ENCODE data around the gene CCDC102A.
"Not testable (repeated sequence)": the region's sequence is repeated elsewhere in the genome, so short reads cannot be mapped to it uniquely, and the experiment has no call there.

The CCDC102A gene

DNA sequence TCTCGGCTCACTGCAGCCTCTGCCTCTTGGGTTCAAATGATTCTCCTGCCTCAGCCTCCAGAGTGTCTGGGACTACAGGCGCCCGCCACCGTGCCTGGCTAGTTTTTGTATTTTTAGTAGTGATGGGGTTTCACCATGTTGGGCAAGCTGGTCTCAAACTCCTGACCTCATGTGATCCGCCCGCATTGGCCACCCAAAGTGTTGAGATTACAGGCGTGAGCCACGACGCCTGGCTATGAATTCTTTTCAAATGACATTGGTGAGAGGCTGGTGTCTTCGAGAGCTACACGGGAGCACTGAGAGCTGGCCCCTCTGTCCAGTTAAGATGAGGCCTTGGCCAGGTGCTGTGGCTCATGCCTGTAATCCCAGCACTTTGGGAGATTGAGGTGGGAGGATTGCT is 36.4 kb downstream of the CCDC102A start:
- not testable (repeated sequence) for FAIRE-seq

DNA sequence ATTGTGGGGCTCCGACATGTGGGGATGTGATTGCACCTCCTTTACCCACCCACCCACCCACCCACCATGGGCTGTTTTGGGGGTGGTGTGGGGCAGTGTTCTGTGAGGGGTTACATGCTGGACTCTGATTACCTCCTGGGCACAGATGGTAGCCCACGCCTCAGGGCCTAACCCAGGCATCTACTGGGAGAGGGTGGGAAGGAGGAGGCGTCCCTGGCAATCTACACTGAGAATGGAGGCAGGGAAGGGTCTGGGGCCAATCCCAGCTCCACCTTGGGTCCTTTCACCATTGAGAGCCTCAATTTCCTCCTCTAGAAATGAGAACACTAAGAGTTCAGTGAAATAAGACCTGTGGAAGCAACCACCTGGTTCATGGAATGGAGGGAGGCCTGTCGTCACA is 38.3 kb downstream of the CCDC102A start:
- no peak for FAIRE-seq

DNA sequence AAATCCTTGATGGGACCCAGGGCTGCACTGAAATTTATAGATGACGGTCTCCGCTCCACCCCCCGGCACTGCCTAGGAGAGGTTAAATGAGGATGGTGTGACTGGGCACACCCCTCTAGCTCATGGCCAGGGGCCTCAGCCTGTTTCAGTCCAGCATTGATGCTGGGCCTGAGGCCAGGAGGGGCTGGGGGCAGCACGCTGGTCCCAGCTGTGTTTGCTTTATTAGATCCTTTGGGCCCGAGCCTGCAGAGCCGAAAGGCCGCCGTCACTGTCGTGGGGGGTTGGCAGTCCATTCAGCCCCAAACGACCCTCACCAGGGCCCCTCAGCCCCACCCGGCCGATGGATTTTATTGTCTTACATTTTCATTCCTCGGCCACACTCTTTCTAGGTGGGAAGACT is 39.2 kb downstream of the CCDC102A start:
- FAIRE-seq, result no peak

DNA sequence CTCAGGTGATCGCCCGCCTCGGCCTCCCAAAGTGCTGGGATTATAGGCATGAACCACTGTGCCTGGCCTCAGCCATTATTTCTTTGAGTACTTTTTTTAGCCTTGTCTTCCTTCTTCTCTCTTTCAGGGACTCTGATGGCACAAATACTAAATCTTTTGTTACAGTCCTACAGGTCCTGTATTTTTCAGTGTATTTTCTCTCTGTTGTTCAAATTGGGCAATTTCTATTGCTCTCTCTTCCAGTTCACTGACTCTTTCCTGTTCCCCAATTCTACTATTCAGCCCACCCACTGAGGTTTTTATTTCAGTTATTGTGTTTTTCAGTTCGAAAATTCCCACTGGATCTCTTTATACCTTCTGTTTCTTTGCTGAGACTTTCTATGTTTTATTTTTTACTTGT is 42.6 kb downstream of the CCDC102A start:
- no peak for FAIRE-seq

DNA sequence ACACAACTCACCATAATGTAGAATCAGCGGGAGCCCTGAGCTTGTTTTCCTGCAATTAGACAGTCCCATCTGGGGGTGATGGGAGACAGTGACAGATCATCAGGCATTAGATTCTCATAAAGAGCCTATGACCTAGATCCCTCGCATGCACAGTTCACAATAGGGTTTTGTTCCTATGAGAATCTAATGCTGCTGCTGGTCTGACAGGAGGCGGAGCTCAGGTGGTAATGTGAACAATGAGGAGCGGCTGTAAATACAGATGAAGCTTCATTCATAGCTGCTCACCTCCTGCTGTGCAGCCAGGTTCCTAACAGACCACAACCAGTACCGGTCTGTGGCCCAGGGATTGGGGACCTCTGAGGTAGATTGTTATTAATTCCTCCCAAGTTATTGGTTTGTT is 47.1 kb downstream of the CCDC102A start:
- FAIRE-seq, result no peak

DNA sequence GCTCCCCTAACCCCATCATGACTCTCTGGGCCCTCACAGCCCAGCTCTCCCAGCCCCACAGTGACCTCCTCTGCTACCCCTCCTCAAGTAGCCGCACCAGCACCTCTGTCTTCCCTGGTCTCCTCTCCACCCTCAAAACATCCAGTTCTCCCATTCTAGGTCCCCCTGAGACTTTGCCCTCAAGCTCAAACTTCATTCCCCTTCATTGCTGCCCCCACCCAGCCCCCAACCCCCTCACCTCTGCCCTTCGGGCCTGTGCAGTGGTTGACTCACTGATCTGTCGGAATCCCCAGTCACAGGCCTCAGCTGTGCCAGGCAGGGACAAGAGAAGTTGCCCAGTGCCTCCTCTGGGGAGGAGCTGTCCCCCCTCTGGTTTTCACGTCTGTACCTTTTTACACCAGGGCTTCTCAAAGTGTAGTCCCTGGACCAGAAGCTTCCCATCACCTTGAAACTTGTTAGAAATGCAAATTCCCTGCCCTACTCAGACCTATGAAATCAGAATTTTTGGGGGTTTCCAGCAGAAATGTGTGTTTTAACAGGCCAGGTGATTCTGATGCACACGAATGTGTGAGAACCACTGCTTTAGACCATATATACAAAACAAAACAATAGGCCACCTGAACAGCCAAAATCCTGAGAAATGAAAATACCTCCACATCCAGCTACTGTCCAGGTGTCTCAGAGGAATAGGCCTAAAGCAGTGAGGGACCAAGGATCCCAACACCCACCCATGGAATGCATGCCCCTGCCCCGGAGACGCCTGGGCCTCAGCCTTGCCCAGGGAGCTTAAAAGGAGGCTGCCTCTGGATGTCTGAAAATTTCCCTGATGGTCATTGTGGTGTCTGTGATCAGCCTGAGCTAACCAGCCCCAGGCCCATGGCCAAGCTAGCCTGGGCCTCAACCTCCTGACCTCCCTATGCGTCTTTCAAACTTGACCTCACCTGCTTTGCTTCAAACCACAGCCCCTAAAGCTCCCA is 49.2 kb downstream of the CCDC102A start:
- FAIRE-seq, result no peak

DNA sequence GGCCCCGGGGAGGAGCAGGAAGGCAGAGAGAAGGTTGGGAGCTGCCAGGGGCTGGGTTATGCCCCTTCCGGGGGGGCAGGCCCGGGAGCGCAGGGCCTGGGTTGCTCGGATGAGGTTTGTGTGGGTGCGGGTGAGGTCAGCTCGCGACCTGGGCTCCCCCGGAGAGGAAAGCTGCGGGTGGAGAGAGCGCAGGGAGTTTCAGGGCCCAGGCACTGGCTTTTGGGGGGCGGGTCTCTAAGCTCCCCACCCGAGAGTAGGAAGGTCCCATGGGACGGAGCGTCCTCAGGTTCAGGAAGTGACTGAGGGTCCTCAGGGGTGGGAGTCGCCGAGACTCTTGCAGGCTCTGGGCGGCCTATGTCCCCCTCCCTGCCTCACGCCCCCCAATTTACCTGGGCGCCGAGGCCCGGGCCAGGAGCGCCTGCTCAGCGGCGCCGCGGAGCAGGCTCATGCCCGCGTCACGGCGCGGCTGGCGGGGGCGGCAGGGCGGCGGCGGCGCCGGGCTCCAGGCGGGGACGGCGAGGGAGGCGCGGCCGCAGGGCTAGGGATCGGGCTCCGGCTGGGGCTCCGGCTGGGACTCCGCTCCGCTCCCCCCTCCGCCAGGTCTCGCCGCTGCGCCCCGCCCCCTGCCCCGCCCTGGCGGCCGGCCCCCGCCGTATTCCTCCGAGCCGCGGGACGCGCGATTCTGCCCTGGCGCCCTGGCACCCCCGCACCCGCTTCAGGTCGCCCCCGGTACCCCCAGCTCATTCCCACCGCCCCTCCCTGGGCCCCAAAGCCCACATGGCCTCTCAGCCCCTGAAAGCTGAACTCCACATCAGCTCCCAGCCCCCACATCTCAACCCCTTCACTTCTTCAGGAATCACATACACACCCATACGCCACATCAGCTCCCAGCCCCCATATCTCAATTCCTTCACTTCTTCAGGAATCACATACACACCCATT is 50.2 kb downstream of the CCDC102A start, which contains the start of gene DOK4:
Gene DOK4 (minus strand): TSS at position 578 of the 942 bp plus-strand sequence. CDS start 6,986 bp downstream, outside the sequence.
- FAIRE-seq, result no peak

DNA sequence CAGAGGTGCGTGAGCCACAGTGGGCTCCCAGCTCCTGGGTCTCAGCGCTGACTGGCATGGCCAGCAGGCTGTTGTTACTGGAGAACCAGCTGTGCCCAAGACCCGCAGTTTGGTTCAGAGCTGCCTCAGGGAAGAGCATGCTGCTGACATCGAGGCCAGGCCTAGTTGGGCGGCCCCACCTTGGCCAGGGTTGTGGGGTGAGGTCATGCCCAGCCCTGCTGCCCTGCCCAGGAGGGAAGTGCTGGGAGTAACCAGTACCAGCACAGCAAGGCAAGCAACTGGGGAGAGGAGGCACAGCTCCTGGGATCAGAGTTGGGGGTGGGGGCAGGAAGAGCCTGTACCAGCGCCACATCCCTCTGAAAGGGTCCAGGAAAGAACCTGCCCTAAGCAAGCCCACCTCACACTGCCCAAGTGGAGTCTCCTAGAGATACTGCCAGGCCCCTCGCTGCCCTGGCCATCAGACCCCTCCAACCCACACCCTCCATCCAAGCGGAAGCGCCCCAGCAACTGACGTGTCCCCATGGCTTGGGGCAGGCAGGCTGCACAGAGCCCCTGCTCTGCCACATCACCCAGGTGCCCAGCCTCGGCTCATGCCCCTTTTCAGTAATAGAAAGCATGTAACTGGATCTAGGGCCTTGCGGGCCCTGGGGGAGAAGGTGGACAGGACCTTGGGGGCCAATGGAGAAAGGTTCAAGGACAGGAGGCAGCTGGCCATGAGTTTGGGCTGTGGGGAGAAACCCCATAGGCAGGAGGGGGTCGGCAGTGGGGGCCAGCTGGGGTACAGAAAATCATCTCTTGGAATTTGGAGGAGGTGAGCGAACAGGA is 51.1 kb downstream of the CCDC102A start:
- no peak for FAIRE-seq

DNA sequence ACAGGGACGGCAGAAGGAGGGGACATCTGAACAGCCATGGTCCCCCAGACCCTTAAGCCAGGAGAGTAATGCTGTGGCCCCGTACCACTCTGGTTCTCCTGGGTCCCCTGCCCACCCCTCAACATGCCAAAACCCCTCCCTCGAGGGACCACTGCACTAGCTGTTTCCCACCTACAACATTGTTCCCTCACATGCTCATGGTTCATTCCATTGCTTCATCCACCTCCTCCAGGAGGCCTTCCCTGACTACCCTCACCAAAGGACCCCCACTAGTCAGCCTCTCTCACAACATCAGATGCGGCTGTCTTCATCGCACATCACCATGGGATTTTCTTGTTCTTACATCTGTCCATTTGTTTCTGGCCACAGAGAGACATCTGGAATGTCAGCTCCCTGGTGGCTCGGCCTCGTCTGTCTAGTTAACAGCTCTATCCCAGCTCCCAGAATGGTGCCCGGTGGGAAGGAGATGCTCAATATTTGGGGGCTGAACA is 51.8 kb downstream of the CCDC102A start:
- no peak for FAIRE-seq

DNA sequence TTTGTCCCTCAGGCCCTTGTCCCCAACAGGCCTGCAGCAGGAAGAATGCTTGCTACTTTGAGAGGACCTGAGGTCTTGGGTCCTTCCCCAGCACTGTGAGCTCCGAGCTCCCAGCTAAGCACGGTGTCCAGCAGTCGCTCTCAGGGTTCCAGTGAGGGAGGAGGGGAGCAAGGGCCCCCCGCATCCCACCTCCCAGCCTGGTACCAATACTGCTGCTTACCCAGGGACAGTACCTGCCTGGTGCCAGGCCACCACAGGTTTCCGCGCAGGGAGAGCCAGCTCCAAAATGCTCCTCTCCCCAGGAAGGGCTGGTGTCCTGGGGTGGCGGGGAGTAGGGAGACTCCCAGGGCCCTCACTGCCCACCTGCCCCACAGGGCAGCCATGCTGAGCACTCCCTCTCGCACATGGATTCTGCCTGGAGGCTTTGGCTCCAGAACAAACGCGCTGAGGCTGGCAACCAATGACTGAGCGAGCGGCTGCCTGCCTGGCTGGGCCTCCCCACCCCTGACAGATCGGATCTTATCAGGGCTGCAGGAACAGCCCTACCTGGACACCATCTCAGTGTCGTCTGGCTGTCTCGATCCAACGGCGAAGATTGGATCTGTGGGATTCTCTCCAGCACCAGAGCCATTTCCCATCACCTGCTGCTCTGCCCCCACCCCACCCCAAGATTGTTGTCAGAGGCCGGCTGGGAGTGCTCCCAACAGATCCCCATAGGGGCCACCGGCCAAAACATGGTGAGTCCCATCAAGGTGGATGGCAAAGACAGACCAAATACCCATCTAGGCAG is 52.5 kb downstream of the CCDC102A start:
- no peak for FAIRE-seq

DNA sequence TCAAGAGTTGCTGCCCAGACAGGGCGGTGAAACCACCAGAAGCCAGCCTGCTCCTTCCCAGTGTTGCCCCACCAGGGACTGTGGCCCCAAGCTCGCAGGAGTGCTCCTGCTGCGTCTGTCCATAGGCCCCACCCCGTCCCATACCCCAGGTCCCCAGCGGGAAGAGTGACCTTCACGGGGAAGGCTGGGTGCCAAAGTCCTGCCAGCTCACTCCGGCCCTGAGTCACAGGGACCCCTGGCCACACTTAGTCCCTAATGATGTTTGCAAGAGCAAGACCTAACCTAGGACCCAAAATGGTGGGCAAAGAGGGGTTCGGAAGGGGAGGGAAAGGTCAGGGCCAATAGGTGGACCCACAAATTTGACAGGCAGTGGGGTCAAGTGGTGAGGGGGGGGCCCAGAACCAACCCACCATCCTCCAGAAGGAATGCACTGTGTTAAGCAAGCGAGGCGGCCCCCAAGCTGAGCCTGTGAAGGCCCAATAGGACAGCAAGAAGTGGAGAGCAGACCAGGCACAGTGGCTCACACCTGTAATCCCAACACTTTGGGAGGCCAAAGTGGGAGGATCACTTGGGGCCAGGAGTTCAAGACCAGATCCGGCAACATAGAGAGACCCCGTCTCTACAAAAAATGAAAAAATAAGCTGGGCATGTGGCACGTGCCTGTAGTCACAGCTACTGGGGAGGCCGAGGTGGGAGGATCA is 53.4 kb downstream of the CCDC102A start:
- no peak for FAIRE-seq

DNA sequence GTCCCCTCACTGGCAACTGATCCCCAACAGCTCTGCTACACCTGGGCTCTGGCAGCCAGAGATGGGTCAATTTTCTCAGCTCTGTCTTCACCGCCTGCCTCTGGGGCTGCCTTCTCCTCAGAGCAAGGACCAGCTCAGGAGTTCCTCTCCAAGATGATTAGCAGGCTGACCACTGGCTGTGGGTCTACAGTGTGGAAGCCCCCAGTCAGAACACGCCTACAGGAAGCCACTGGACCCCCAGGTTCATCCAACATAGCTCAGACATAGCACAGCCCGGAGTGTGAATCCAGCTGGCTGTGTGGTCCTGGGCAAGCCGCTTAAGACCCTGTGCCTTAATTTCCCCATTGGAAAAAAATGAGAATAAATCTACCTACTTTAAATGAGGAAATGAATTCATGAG is 55.0 kb downstream of the CCDC102A start:
- FAIRE-seq, result no peak

DNA sequence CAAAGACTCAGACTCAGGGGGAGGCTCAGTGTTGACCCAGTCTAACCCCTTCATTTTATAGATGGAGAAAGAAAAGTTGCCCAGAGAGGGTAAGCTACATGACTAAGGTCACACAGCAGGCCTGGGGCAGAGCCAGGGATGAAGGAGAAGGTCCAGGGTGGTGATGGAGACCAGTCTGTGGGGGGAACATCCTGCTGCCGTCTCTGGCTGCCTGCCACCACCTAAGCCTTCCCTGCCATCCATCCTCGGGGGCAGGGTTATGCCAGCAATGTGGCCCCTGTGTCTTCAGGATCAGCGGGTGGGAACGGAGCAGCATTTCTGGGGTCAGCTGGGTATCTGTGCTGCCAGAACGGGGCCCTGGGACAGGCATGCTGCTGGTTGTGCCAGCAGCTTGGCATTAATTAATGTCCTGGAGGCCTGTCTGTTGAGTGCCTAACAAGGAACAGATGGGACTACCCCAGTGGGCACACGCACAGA is 55.6 kb downstream of the CCDC102A start:
- no peak for FAIRE-seq

DNA sequence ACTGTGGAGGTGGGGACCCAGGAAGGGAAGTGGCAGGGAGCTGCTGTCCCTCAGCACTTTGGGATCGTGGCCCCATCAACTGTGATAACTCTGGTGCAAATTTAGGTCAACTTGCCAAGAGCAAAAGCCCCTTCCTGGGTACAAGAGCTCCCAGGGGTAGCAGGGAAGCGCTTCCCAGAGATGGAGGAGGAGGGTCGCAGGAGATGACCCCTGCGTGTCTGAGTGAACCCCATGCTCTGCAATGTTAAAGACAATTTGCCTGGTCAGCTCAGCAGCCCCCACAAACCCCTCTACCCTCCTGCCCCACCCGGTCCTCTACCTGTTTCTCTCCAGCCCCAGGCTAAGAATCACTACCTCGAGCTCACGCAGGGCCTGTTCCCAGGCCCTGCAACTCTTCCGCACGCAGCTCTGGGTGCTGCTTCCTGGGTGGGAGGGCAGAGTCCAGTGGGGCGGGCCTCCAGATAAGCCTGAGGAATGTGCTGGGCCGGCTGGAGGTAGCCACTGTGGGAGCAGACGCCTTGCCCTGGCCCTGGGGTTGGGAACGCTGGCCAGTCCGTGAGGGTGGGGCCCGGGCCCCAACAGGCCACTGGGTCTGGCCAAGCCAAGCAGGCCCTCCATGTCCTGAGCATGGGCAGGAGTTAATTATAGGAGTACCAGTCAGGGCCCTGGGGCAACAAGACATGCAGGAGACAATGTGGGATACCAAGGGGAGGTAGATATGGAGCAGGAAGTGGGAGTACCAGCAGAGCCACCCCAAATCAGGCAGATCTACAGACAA is 56.2 kb downstream of the CCDC102A start:
- FAIRE-seq, result no peak

DNA sequence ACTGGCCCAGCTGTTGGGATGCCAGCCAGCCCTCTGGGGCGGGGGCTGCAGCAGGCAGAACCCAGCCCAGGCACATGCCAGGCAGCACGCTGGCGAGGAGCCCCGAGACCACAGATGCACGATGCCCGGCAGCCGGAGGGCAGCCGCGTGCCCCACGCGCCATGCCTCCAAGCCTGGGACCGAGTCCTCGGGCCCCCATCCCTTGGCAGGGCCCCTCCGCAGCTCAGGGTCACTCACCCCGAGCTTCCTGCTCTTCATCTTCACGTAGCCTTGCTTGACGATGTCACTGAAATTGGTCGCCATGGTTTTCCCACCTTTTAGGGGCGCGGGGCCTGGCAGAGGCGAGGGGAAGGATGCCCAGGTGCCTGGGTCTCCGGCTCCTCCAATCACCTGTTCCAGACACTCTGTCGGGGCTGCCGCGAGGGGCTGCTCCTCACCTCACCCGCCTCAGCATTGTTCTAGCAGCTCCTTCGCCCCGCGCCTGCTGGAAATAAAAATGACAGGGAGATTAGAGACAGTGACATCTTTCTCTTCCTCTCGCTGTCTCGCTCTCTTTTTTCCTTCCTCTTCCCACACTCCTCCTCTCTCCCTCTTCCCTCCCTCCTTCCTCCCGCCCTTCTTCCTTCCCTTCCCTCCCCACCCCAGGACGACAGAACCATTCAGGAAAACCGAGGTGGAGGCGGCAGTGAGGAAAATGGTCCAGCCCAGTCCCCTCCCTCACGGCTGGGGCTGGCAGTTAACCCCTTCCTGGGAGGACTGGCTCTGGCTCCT is 57.0 kb downstream of the CCDC102A start:
- FAIRE-seq, result no peak

DNA sequence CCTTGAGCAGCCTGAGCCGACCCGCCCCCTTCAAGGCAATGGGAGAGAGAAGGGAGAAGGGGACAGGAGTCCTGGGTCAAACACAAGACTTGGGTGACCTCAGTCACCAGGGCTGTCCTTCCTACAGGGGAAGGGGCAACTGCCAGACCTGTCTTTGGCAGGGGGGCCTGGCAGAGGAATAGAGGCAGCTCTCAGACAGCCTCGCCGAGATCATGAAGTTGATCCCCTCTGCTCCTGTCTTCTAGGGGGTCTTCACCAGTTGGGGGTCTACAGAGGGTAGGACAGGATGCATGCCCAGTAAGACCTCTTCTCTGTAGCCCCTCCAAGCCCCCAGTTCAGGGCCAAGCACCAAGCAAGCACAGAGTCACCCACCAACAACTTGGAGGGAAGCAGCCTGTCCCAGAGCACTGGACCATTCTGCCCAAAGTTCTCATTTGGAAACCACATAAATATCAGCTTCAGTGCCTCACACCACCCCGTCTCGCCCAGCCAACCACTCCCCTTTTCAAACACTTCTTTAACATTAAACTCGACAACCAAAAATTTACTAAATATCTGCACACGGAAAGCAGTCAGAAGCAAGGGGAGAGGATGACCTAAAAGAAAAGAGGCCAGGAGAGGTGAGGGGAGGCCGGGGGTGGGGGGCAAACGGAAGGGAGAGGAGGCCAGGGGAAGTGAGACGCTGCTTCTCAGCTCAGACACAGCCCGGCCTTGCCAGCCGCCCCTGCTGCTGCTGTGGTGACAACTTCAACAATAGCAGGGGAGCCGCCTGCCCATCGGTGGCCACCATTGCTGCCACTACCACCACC is 57.8 kb downstream of the CCDC102A start:
- FAIRE-seq, result no peak

DNA sequence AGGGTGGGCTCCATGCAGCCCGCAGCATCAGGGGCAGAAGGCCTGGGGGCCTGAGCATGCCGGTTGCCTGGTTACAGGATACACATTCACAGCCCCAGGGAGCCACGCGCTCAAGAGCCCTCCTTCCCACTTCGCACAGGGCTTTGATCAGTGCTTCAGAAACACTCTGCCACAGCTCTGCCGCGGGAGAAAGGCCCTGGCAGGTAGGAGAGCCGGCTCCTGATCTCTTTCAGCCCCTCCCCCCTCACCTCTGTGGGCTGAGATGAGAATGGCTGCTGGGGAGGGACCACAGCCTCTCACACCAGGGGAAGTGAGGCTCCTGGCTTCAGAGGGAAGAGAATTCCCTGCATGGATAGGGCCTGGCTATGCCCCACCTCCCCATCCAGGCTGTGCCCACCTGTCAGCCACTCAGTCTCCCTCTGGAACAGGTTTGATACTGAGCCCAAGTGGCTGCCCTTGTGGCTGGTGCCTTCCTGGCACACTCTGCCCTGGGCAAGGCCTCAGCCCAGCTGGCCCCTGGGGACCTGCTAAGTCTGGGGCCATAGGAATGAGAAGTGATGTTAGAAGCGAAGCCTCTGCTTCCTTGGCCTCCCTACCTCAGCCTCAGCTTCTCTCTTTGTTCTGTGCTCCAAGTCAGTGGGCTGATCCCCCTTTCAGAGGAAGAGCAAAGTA is 58.7 kb downstream of the CCDC102A start:
- no peak for FAIRE-seq

All from islet of Langerhans (tissue), 1 donor.